COLO668 (cell line): ENCODE measurements around the gene TRPC4AP.
A peak's percentile ranks its signal among the peaks of the same experiment; 100 is the strongest.

ENCODE experiments used
- DNase-seq: peaks from one replicate; lab custom pipeline; 2025; ENCODE audit not compliant: unreplicated experiment; lab: John Stamatoyannopoulos, UW

Gene TRPC4AP

GRCh38 chr20:34989670-34990069, 102.9 kb downstream of the TRPC4AP start:
- DNase-seq, result no peak

- DNase-seq, result no peak
Measured at GRCh38 chr20:34989118-34989517, 103.5 kb downstream of the TRPC4AP start.

GRCh38 chr20:34988191-34988540, 104.4 kb downstream of the TRPC4AP start:
- DNase-seq, result no peak

GRCh38 chr20:34987288-34988190, 105.1 kb downstream of the TRPC4AP start:
- DNase-seq, result no peak

GRCh38 chr20:34986311-34987287, 106.0 kb downstream of the TRPC4AP start:
- no peak for DNase-seq

- no peak for DNase-seq
Measured at GRCh38 chr20:34985461-34986310, 106.9 kb downstream of the TRPC4AP start.

DNA sequence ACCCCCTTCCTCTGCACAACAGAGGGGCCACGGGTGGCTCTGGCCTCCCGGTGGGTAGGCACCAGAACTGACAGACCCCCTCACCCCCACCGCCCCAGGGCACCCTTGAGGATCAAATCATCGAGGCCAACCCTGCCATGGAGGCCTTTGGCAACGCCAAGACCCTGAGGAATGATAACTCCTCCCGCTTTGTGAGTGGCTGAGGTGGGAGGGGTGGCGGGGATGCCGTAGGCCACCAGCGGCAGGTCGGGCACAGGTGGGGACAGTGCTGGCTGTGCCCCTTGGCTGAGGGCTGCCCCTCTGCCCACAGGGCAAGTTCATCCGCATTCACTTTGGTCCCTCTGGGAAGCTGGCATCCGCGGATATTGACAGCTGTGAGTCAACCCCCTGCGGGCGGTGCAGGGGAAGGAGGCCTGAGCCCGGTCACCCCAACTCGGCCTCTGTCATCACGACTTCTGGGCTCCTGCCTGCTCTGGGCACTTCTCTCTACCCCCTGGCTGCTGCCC, 107.8 kb downstream of the TRPC4AP start:
- peak; percentile 18 for DNase-seq

GRCh38 chr20:34983995-34984735, 108.4 kb downstream of the TRPC4AP start:
- DNase-seq, result peak; percentile 57

DNA sequence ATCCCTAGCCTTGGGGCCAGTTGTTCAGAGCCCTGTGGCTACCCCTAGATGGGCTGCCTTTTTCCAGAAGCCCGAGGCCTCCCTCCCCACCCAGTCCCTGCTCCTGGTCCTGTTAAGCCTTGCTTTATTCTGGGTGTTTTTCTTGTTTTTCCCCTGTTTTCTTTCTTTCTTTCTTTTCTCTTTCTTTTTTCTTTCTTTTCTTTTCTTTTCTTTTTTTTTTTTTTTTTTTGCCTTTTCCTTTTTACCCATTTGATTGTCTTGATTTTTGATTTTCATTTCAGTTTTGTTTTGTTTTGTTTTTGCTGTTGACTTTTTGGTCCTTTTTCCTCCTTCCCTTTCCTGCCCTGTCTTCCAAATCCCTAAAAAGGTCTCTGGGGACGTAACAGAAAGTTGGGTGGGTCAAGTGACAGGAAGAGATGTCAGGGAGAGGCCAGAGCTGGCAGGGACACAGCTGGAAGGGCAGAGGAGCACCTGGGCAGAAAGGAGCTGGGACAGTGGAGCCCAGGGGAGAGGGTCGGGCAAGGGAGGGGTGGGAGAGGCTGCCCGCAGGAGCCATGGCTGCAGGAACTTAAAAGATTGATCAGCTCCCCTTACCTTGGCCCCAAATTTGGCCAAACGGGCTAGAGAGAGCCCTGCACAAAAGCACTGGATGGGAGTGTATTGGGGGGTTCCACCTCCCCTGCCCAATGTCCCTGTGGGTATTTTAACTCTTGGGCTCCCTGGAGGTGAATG, 109.4 kb downstream of the TRPC4AP start:
- no peak for DNase-seq

- no peak for DNase-seq
Measured at GRCh38 chr20:34982270-34983088, 110.1 kb downstream of the TRPC4AP start.

DNA sequence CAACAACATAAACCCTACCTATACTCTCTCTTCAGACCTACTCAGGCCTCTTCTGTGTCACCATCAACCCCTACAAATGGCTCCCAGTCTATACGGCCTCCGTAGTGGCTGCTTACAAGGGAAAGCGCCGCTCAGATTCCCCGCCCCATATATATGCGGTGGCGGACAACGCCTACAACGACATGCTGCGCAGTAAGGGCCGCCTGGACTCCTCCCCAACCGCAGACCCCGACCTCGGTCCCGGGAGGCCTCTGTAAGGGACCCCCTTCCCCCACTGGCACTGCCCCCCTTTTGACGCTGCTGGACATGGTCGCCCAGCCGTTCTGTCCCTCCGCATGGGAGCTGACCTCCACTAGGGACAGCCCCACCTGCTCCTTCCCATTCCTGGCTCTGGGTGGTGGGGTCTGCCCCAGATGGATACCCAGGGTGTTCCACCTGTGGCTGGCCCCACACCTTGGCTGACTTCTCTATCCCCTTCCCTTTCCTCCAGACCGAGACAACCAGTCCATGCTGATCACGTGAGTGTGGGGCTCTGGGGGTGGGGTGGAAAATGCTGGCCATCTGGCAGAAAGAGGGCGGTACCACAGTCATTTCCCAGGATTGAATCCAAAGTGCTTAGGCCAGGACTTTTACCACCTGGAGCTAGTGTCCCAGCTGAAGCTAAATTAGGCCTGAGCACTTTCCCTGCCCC, 111.9 kb downstream of the TRPC4AP start:
- DNase-seq, result peak; percentile 56

DNA sequence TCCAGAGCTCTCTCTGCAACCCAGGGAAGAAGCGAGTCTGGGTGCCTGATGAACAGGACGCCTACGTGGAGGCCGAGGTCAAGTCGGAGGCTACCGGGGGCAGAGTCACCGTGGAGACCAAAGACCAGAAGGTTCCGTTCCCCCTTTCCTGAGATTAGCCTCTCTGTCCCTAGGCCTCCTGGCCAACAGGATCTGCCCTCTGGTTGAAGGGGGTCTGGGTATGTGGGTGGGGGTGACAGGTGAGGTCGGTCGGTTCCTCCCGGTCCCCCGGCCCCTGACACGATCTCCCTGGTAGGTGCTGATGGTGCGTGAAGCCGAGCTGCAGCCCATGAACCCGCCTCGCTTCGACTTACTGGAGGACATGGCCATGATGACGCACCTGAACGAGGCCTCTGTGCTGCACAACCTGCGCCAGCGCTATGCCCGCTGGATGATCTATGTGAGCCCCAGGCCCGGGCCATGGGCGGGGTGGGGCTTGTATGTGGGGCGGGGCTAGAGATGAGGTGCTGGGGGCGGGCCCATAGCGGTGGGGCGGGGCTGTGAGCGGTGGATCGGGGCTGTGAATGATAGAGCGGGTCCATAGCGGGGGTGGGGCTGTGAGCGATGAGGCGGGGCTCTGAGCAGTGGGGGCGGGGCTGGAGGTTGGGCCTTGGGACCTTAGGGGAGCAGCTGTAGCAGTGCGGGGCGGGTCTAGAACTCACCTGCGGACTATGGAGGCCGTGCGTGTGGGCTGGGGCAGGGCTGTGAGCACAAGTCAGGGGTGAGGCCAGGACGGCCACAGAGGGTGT, 113.0 kb downstream of the TRPC4AP start:
- no peak for DNase-seq

- DNase-seq, result peak; percentile 25
Measured at GRCh38 chr20:34978092-34978744, 114.4 kb downstream of the TRPC4AP start.

- peak; percentile 18 for DNase-seq
Measured at GRCh38 chr20:34977365-34978091, 115.1 kb downstream of the TRPC4AP start.

DNA sequence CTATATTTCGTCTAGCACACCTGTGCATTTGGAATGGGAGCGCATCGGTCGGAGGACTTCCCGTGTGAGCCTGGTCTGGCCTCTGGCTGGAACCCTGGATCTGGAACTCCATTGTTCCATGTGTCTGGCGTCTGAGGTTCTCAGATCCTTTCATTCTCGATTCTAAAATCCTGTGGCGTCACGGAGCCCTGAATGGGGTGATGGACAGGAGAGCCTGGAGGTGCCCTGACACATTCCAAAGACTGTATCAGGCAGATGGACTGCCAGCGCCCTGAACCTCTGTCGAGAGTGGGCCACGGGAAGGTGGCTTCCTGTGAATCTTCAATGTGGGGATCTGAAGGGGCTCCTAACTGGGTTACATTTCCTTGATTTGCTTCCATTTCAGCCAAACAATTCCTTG, 116.3 kb downstream of the TRPC4AP start:
- DNase-seq, result no peak

DNA sequence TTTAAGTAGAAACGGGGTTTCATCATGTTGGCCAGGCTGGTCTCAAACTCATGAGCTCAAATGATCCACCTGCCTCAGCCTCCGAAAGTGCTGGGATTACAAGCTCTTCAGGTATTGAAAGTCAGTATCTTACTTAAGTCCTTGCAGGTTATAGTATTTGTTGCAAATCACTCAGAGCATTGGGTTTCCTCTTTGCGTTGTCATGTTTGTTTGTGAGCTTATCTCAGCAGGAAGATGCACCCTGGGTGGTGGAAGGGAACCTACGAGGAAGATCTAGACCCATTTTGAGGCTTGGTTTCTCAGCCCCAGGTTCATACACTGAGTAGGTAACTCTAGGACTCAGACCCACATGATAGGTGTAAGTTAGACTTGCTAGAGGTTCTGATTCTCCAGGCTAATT, 118.4 kb downstream of the TRPC4AP start:
- DNase-seq, result no peak
